Subcutaneous abdominal adipose tissue (tissue), 5 donors: Measurements from ENCODE around the gene DCUN1D2.
"Not testable (repeated sequence)": the region's sequence is repeated elsewhere in the genome, so short reads cannot be mapped to it uniquely, and the experiment has no call there.

Experiments used
- H3K27ac ChIP-seq: one replicate; pipeline ENCODE4 v1.7.0; 2013; ENCODE audit warnings: low read depth, mild to moderate bottlenecking, inconsistent platforms, low read length, moderate library complexity
- H3K27me3 ChIP-seq, 5 donors: one replicate each; pipeline ENCODE4 v1.7.0; 2013; ENCODE audit warnings: low read length in 5 of 5, inconsistent platforms in 1 of 5; ENCODE audit not compliant: control insufficient read depth in 5 of 5, insufficient read depth in 4 of 5
- H3K36me3 ChIP-seq, 5 donors: one replicate each; pipeline ENCODE4 v1.7.0; 2013; ENCODE audit warnings: low read length in 5 of 5; ENCODE audit not compliant: control insufficient read depth in 5 of 5, insufficient read depth in 5 of 5
- H3K4me1 ChIP-seq, 5 donors: one replicate each; pipeline ENCODE4 v1.7.0; 2013; ENCODE audit warnings: low read length in 5 of 5, mild to moderate bottlenecking in 3 of 5, moderate library complexity in 1 of 5; ENCODE audit not compliant: control insufficient read depth in 5 of 5, insufficient read depth in 5 of 5
- H3K4me3 ChIP-seq, 5 donors: one replicate each; pipeline ENCODE4 v1.7.0; 2013; ENCODE audit warnings: low read length in 5 of 5, low read depth in 1 of 5
- H3K9ac ChIP-seq, 5 donors: one replicate each; pipeline ENCODE4 v1.7.0; 2013; ENCODE audit warnings: low read length in 5 of 5, mild to moderate bottlenecking in 4 of 5, moderate library complexity in 3 of 5
- H3K9me3 ChIP-seq, 5 donors: one replicate each; pipeline ENCODE4 v1.7.0; 2013; ENCODE audit warnings: low read length in 5 of 5; ENCODE audit not compliant: control insufficient read depth in 5 of 5
- donor health status: healthy.
- donor health status: healthy.
- donor health status: healthy.
- donor health status: healthy.
- donor health status: healthy.

The DCUN1D2 gene

DNA sequence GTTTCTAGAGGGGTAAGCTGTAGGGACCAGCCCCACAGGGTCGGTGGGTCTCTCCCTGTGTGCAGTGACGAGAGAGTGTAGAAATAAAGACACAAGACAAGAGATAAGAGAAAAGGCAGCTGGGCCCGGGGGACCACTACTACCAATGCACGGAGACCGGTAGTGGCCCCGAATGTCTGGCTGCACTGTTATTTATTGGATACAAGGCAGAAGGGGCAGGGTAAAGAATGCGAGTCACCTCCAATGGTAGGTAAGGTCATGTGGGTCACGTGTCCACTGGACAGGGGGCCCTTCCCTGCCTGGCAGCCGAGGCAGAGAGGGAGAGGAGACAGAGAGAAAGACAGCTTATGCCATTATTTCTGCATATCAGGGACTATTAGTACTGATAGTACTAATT is 40.2 kb downstream of the DCUN1D2 start:
- not testable (repeated sequence) for H3K27ac ChIP-seq, H3K27me3 ChIP-seq, H3K4me3 ChIP-seq, H3K9me3 ChIP-seq, H3K9ac ChIP-seq
- peaks cover 2 to 16% (median 14%) of the 10 kb centered on the region in 5 donors for H3K4me1 ChIP-seq
- H3K36me3 ChIP-seq, result peaks cover 0 to 24% (median 7%) of the 10 kb centered on the region in 5 donors

DNA sequence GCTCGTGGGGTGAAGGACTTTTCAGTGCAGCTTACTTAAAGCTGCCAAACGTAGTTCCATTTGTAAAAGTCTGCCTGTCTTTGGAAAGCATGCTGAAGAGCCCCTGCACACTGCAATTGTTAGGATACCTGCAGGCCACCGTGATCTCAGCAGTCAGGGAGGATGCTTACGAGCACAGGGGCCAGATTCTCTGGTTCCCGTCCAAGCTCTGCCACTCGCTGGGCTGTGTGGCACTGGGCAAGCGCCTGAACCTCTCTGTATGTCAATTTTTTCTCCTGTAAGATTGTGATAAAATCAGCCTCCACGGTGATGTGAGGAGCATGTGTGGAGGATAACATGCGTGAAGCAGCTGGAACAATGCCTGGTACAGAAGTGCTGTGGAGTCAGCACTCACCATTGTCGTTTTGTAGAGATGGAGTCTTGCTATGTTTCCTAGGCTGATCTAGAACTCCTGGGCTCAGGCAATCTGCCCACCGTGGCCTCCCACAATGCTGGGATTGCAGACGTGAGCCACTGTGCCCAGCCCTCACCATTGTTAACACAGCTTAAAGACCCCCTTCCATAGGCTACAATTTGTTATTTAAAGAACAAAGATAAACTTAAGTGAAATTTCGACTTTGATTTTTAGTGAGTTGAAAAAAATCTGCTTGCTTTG is 40.7 kb downstream of the DCUN1D2 start:
- H3K4me3 ChIP-seq, result peak overlapping the region; percentile 67 to 86 (median 78)
- peaks cover 2 to 16% (median 14%) of the 10 kb centered on the region in 5 donors for H3K4me1 ChIP-seq
- no peaks in the 10 kb centered on the region for H3K9me3 ChIP-seq
- peaks cover 0 to 19% (median 3%) of the 10 kb centered on the region in 5 donors for H3K36me3 ChIP-seq
- peak overlapping the region; percentile 26 to 79 (median 58) for H3K9ac ChIP-seq
- peak overlapping the region; percentile 10 for H3K27ac ChIP-seq
- no peaks in the 10 kb centered on the region for H3K27me3 ChIP-seq

DNA sequence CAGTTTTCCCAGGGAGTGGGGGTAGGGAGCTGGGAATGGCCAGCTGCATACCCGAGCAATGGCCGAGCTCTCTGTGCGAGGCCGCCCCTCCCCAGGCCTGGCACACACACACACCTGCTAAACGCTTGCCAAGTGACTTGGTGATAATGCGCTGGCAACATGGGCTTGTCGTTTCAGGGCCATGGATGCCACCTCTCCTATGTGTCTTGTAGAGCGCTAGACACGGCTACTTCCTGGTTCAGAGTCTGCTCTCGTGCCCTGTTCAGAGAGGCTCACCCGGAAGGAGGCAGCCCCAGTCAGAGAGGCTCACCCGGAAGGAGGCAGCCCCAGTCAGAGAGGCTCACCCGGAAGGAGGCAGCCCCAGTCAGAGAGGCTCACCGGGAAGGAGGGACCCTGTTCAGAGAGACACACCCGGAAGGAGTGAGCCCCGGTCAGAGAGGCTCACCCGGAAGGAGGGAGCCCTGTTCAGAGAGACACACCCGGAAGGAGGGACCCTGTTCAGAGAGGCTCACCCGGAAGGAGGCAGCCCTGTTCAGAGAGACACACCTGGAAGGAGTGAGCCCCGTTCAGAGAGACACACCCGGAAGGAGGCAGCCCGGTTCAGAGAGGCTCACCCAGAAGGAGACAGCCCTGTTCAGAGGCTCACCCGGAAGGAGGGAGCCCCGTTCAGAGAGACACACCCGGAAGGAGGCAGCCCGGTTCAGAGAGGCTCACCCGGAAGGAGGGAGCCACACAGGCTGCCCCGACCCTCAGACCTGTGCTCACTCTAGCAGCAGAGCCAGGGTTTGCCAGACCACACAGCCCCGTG is 41.4 kb downstream of the DCUN1D2 start:
- Histone ChIP-seq H3K4me1 (peaks cover 2 to 16% (median 14%) of the 10 kb centered on the region in 5 donors), H3K36me3 (peaks cover 0 to 14% (median 3%) of the 10 kb centered on the region in 5 donors), H3K9me3 (no peaks in the 10 kb centered on the region), H3K4me3 (peak overlapping the region; percentile 67 to 86 (median 78)), H3K27me3 (no peaks in the 10 kb centered on the region), H3K9ac (peak overlapping the region; percentile 26 to 79 (median 58)), H3K27ac (peak overlapping the region; percentile 10)

DNA sequence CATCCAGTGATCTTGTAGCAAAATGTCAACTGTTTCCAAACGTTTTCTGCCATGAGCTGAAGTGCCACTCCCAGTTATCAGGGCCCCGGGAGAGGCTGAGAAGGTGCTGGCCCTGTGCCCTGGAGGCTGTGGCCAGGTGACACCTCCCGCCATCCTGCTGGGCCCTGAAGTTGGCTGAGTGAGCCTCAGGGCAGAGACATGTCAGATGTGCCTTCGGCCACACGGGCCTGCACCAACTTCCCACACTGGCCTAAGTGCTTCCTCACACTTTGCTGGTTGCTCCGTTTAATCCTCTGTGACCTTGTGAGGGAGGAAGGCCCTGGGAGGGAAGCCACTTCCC is 42.0 kb downstream of the DCUN1D2 start:
- Histone ChIP-seq H3K27ac (no peak overlapping the region), H3K27me3 (no peaks in the 10 kb centered on the region), H3K9me3 (no peaks in the 10 kb centered on the region), H3K36me3 (peaks cover 0 to 9% (median 3%) of the 10 kb centered on the region in 5 donors), H3K4me3 (peak overlapping the region; percentile 67 to 86 (median 78)), H3K9ac (peak overlapping the region in 2 of 5 donors; percentile 75 to 79), H3K4me1 (peaks cover 2 to 16% (median 14%) of the 10 kb centered on the region in 5 donors)

DNA sequence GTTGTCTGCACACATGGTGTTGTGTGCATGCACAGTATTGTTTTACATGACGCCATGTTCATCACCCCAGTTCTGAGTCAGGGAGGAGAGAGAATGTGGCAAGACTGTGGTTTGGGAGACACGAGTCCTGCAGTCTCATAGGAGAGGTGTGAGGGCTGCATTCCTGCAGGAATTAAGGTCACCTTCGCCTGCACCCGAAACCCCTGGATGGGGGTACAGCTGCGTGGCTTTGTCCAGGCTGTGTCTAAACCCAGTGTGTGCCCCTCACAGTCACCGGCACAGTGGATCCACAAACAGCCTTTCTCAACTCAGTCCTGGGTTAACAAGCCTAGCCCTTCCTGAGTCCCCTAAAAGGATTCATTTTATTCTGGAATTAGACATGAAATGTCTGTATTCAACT is 42.9 kb downstream of the DCUN1D2 start:
- Histone ChIP-seq H3K27ac (no peak overlapping the region), H3K4me1 (peaks cover 2 to 16% (median 14%) of the 10 kb centered on the region in 5 donors), H3K9me3 (no peaks in the 10 kb centered on the region), H3K4me3 (no peak overlapping the region), H3K36me3 (peaks cover 0 to 3% (median 0%) of the 10 kb centered on the region in 5 donors), H3K9ac (no peak overlapping the region), H3K27me3 (no peaks in the 10 kb centered on the region)

DNA sequence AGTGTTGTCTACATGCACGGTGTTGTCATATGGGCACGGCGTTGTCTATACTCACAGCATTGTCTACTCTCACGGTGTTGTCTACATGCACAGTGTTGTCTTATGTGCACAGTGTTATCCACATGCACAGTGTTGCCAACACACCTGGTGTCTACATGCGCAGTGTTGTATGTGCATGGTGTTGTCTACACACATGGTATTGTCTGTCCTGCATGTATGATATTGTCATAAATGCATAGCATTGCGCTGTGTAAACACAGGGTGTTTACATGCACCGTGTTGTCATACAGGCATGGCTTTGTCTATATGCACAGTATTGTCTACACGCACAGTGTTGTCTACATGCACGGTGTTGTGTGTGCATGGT is 44.0 kb downstream of the DCUN1D2 start:
- Histone ChIP-seq H3K4me1 (peaks cover 2 to 16% (median 14%) of the 10 kb centered on the region in 5 donors), H3K9ac (no peak overlapping the region), H3K27ac (no peak overlapping the region)

DNA sequence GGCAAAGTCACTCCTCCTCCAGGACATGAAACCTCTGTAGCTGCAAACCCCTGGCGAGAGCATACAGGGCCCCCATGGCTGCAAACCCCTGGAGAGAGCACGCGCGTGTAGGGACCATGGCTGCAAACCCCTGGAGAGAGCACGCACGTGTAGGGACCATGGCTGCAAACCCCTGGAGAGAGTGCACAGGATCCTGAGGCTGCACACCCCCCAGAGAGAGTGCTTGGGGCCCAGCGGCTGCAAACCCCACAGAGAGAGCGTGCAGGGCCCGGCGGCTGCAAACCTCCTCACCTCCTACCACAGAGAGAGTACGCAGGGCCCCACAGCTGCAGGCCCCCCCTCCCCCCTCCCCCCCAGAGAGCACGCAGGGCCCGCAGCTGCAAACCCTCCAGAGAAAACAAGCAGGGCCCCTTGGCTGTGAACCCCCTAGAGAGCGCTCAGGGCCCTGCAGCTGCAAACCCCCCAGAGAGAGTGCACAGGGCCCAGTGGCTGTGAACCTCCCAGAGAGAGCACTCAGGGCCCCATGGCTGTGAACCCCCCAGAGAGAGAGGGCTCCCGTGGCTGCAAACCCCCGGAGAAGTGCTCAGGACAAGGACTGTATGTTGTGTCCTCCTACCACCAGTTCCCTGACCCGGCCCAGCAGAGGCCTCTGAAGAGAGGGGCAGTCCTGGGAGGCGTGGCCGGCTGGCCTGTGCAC is 44.6 kb downstream of the DCUN1D2 start:
- Histone ChIP-seq H3K4me3 (no peak overlapping the region), H3K4me1 (peaks cover 2 to 16% (median 14%) of the 10 kb centered on the region in 5 donors), H3K27me3 (no peaks in the 10 kb centered on the region), H3K27ac (no peak overlapping the region), H3K36me3 (peaks cover 0 to 3% (median 0%) of the 10 kb centered on the region in 5 donors), H3K9ac (no peak overlapping the region), H3K9me3 (no peaks in the 10 kb centered on the region)

More for the DNA sequence above, 44.0 kb downstream of the DCUN1D2 start:
- Histone ChIP-seq H3K27me3 (no peaks in the 10 kb centered on the region), H3K4me3 (no peak overlapping the region), H3K9me3 (no peaks in the 10 kb centered on the region), H3K36me3 (peaks cover 0 to 3% (median 0%) of the 10 kb centered on the region in 5 donors)

DNA sequence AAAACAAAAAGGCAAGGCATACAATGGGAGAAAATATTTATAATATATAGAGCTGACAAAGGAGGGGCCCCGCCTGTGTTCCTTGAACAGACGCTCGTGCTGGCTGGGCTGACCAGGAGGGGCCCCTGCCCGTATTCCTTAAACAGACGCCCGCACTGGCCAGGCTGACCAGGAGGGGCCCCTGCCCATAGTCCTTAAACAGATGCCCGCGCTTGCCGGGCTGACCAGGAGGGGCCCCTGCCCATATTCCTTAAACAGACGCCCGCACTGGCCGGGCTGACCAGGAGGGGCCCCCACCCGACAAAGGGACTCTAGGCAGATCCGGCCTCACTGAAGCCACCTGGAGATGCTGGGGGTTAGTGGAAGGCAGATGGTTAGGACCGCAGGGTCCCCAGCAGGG is 46.5 kb downstream of the DCUN1D2 start:
- Histone ChIP-seq H3K9ac (no peak overlapping the region), H3K27me3 (no peaks in the 10 kb centered on the region), H3K4me3 (no peak overlapping the region), H3K27ac (no peak overlapping the region), H3K9me3 (no peaks in the 10 kb centered on the region), H3K4me1 (peaks cover 2 to 6% (median 6%) of the 10 kb centered on the region in 5 donors), H3K36me3 (peaks cover 0 to 3% (median 0%) of the 10 kb centered on the region in 5 donors)

DNA sequence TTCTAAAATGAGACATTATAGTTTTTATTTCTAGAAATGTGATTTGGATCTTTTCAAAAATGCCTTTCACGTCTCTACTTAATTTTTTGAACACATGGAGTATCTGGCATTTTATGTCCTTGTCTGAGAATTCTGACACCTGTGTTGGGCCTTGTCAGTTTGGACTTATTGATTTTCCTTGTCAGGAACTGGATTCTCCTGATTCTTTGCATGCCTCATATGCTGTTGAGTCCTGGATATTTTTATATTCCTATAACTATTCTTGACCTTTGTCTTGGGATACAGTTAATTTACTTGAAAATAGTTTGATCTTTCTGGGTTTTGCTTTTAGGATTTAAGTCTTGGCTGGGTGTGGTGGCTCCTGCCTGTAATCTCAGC is 47.5 kb downstream of the DCUN1D2 start:
- H3K9me3 ChIP-seq, result no peaks in the 10 kb centered on the region
- H3K9ac ChIP-seq, result no peak overlapping the region
- no peak overlapping the region for H3K4me3 ChIP-seq
- no peaks in the 10 kb centered on the region for H3K27me3 ChIP-seq
- H3K27ac ChIP-seq, result no peak overlapping the region
- no peaks in the 10 kb centered on the region for H3K4me1 ChIP-seq
- H3K36me3 ChIP-seq, result peaks cover 0 to 3% (median 0%) of the 10 kb centered on the region in 5 donors
